H9 (cell line): ENCODE measurements around the gene TBC1D22A. TPM values are rescaled to one million over a fixed set of nuclear protein-coding genes. Genes with fewer than 3 reads are reported as not detected.

ENCODE experiments used
- DNase-seq: peaks from one replicate; pipeline ENCODE4 v3.0.0-alpha.2; 2017
- H2AFZ ChIP-seq: one replicate; pipeline ENCODE4 v1.6.1; 2013; ENCODE audit warnings: mild to moderate bottlenecking, low read length, control low read depth, moderate library complexity
- H2AK5ac ChIP-seq: 2 replicates; pipeline ENCODE4 v1.6.1; 2013; ENCODE audit warnings: low read length, control low read depth, mixed read lengths; ENCODE audit not compliant: insufficient read length
- H2BK120ac ChIP-seq: one replicate; pipeline ENCODE4 v1.6.1; 2013; ENCODE audit warnings: low read depth, mild to moderate bottlenecking, low read length, control low read depth, inconsistent platforms; ENCODE audit not compliant: poor library complexity, severe bottlenecking
- H2BK12ac ChIP-seq: 2 replicates; pipeline ENCODE4 v1.6.1; 2013; ENCODE audit warnings: low read length, control low read depth, mixed read lengths, low read depth; ENCODE audit not compliant: insufficient read length
- H2BK15ac ChIP-seq: 2 replicates; pipeline ENCODE4 v1.6.1; 2013; ENCODE audit warnings: low read depth, low read length, control low read depth
- H2BK20ac ChIP-seq: one replicate; pipeline ENCODE4 v1.6.1; 2013; ENCODE audit warnings: low read depth, mild to moderate bottlenecking, low read length, control low read depth, inconsistent platforms; ENCODE audit not compliant: poor library complexity, severe bottlenecking
- H2BK5ac ChIP-seq: 2 replicates; pipeline ENCODE4 v1.6.1; 2013; ENCODE audit warnings: low read length, control low read depth, mixed read lengths; ENCODE audit not compliant: insufficient read length
- H3K14ac ChIP-seq: 2 replicates; pipeline ENCODE4 v1.6.1; 2013; ENCODE audit warnings: low read length, control low read depth; ENCODE audit not compliant: insufficient read depth
- H3K18ac ChIP-seq: 2 replicates; pipeline ENCODE4 v1.6.1; 2013; ENCODE audit warnings: low read depth, mild to moderate bottlenecking, mixed read lengths, low read length, control low read depth; ENCODE audit not compliant: insufficient read length
- H3K23ac ChIP-seq: 2 replicates; pipeline ENCODE4 v1.6.1; 2013; ENCODE audit warnings: low read length, control low read depth, mixed read lengths, low read depth; ENCODE audit not compliant: insufficient read length
- H3K23me2 ChIP-seq: 2 replicates; pipeline ENCODE4 v1.6.1; 2013; ENCODE audit warnings: low read depth, mild to moderate bottlenecking, mixed read lengths, low read length, control low read depth; ENCODE audit not compliant: insufficient read length, poor library complexity, severe bottlenecking
- H3K27ac ChIP-seq: 2 replicates; pipeline ENCODE4 v1.5.1; 2013; ENCODE audit warnings: low read length, control low read depth, mixed read lengths, low read depth; ENCODE audit not compliant: insufficient read length
- H3K27me3 ChIP-seq: 2 replicates; pipeline ENCODE4 v1.6.1; 2013; ENCODE audit warnings: low read length, control low read depth, inconsistent platforms; ENCODE audit not compliant: insufficient read depth
- H3K4ac ChIP-seq: 2 replicates; pipeline ENCODE4 v1.6.1; 2013; ENCODE audit warnings: low read depth, mild to moderate bottlenecking, control low read depth, inconsistent platforms, low read length, moderate library complexity
- H3K4me1 ChIP-seq: 2 replicates; pipeline ENCODE4 v1.6.1; 2013; ENCODE audit warnings: low read length, control low read depth, inconsistent platforms; ENCODE audit not compliant: insufficient read depth
- H3K4me2 ChIP-seq: 2 replicates; pipeline ENCODE4 v1.6.1; 2013; ENCODE audit warnings: low read length, control low read depth, mixed read lengths; ENCODE audit not compliant: insufficient read length, insufficient read depth
- H3K56ac ChIP-seq: 2 replicates; pipeline ENCODE4 v1.6.1; 2013; ENCODE audit warnings: low read depth, mild to moderate bottlenecking, mixed read lengths, low read length, control low read depth; ENCODE audit not compliant: insufficient read length
- H3K79me1 ChIP-seq: 2 replicates; pipeline ENCODE4 v1.6.1; 2013; ENCODE audit warnings: low read depth, mild to moderate bottlenecking, moderate library complexity, low read length, control low read depth, inconsistent platforms; ENCODE audit not compliant: insufficient read depth, poor library complexity, severe bottlenecking
- H3K79me2 ChIP-seq: 2 replicates; pipeline ENCODE4 v1.6.1; 2013; ENCODE audit warnings: low read length, control low read depth, inconsistent platforms; ENCODE audit not compliant: insufficient read depth
- H3K9ac ChIP-seq: 2 replicates; pipeline ENCODE4 v1.6.1; 2013; ENCODE audit warnings: low read length, control low read depth, mixed read lengths; ENCODE audit not compliant: insufficient read length; ENCODE audit errors: extremely low read depth
- H3K9me3 ChIP-seq: one replicate; pipeline ENCODE4 v1.6.1; 2013; ENCODE audit warnings: low read depth, low read length, inconsistent platforms; ENCODE audit not compliant: control insufficient read depth
- H3T11ph ChIP-seq: one replicate; pipeline ENCODE4 v1.6.1; 2013; ENCODE audit warnings: mild to moderate bottlenecking, low read length, control low read depth, inconsistent platforms
- H4K20me1 ChIP-seq: one replicate; pipeline ENCODE4 v1.6.1; 2013; ENCODE audit not compliant: control insufficient read depth, insufficient read length, insufficient read depth
- H4K5ac ChIP-seq: 2 replicates; pipeline ENCODE4 v1.6.1; 2013; ENCODE audit warnings: low read depth, mild to moderate bottlenecking, mixed read lengths, low read length, control low read depth; ENCODE audit not compliant: insufficient read length
- H4K8ac ChIP-seq: replicated peaks from 2 replicates; pipeline ENCODE4 v1.6.1; 2013; ENCODE audit warnings: low read length, control low read depth, mixed read lengths, low read depth; ENCODE audit not compliant: insufficient read length
- H4K91ac ChIP-seq: 2 replicates; pipeline ENCODE4 v1.6.1; 2013; ENCODE audit warnings: low read depth, mild to moderate bottlenecking, moderate library complexity, mixed read lengths, low read length, control low read depth; ENCODE audit not compliant: insufficient read length
- H3K27ac Mint-ChIP-seq, 3 experiments: 2 replicates in 2 of 3; 3 replicates in 1 of 3; pipeline ENCODE4 v1.8.0; 2020 to 2021; ENCODE audit warnings: mixed read lengths in 3 of 3, mild to moderate bottlenecking in 1 of 3, moderate library complexity in 1 of 3
- H3K27me3 Mint-ChIP-seq: 2 replicates; pipeline ENCODE4 v1.8.0; 2021; ENCODE audit warnings: low read depth, mild to moderate bottlenecking, moderate library complexity, mixed read lengths
- H3K36me3 Mint-ChIP-seq, 3 experiments: 2 replicates in 2 of 3; 3 replicates in 1 of 3; pipeline ENCODE4 v1.8.0; 2020 to 2021; ENCODE audit warnings: low read depth in 3 of 3, mixed read lengths in 3 of 3; ENCODE audit not compliant: insufficient read depth in 1 of 3
- H3K4me1 Mint-ChIP-seq, 2 experiments: 2 replicates each; pipeline ENCODE4 v1.8.0; 2020; ENCODE audit warnings: mixed read lengths in 2 of 2
- H3K4me3 Mint-ChIP-seq, 2 experiments: 2 replicates in 1 of 2; 3 replicates in 1 of 2; pipeline ENCODE4 v1.8.0; 2020 to 2021; ENCODE audit warnings: mild to moderate bottlenecking in 2 of 2, mixed read lengths in 2 of 2, moderate library complexity in 1 of 2
- H3K9me3 Mint-ChIP-seq, 2 experiments: 2 replicates in 1 of 2; 3 replicates in 1 of 2; pipeline ENCODE4 v1.8.0; 2020; ENCODE audit warnings: mild to moderate bottlenecking in 2 of 2, mixed read lengths in 2 of 2, moderate library complexity in 1 of 2
- WGBS: extraction: QIAGEN DNeasy Blood & Tissue Kit; methylation state at CpG from one replicate; pipeline ENCODE4 v1.1.7; 2013; ENCODE audit warnings: missing lambda C conversion rate, low lambda C conversion rate, mixed read lengths; ENCODE audit not compliant: insufficient read length; ENCODE audit errors: extremely low coverage; 5-methylcytosine and 5-hydroxymethylcytosine counted together
- total RNA-seq: library from RNA; stranded (reverse); gene quantifications from 2 replicates; pipeline ENCODE4 v1.2.1, GENCODE V29; 2021
- TF ChIP-seq, protein P1 (sequence below): fragments of 200-600 bp; sonication (generic); conservative IDR thresholded peaks from 3 replicates; pipeline ENCODE4 v1.8.0; 2021; ENCODE audit warnings: antibody characterized with exemption, mild to moderate bottlenecking

Gene TBC1D22A
- total RNA-seq, 1 experiment from 2014 or later: 20.8 TPM

DNA sequence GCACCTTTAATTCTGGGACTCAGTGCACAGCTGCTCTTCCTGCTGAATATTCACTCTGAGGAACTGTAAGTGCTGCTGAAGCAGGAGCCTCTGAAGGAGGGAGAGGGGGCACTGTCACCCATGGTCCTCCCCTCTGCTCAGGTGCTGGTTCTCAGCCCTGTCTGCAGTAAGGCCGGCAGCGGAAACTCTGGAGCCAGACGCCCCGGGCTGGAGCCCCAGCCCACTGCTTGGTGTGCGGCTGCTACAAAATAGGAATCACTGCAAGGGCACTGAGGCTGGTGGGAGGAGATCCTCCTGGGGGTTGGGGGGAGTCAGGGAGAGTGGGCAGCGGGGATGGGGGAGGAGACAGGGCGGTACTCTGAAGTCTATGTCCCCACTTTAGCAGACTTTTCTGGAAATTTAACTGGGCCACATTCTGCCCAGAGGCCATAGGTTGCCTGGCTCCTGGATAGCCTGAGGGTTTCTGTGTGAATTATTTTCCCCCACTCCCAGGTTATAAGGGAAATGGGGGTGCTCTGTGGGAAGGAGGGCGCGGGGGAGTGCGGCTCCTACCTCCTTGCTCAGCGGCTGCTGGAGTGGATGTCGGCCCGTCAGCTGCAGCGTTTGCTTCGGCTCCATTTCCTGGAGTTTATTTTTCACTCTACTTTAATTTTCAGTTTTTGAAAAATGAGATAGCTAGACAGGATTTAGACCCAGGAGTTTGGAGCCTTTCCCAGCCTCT, 33.6 kb downstream of the TBC1D22A start:
- no peak for DNase-seq
- Histone ChIP-seq H2BK5ac (no peak overlapping the region), H4K8ac (no peak overlapping the region), H2BK15ac (no peak overlapping the region), H2AFZ (no peak overlapping the region), H3K23me2 (no peaks in the 10 kb centered on the region), H3K56ac (no peak overlapping the region), H3K23ac (no peak overlapping the region), H3K18ac (no peak overlapping the region), H4K5ac (no peak overlapping the region), H3K27me3 (no peaks in the 10 kb centered on the region), H3K79me1 (no peaks in the 10 kb centered on the region), H3K14ac (no peak overlapping the region), H3K4me1 (no peaks in the 10 kb centered on the region), H3T11ph (no peak overlapping the region), H3K4me2 (no peak overlapping the region), H3K4ac (no peak overlapping the region), H3K27ac (no peak overlapping the region), H4K91ac (no peak overlapping the region), H2BK120ac (no peak overlapping the region), H3K9me3 (no peaks in the 10 kb centered on the region), H3K79me2 (no peaks in the 10 kb centered on the region), H3K9ac (no peak overlapping the region), H2BK20ac (no peak overlapping the region), H4K20me1 (no peaks in the 10 kb centered on the region), H2AK5ac (no peak overlapping the region), H2BK12ac (no peak overlapping the region)
- Mint-ChIP-seq H3K4me3 (no peak overlapping the region), H3K4me1 (peaks cover 6% of the 10 kb centered on the region in 2 experiments; a peak in 3 of 4 replicates), H3K9me3 (no peaks in the 10 kb centered on the region), H3K36me3 (peaks cover 3 to 29% (median 26%) of the 10 kb centered on the region in 3 experiments; a peak in 5 of 7 replicates), H3K27me3 (no peaks in the 10 kb centered on the region; the same call in 1 of the 2 replicates), H3K27ac (no peak overlapping the region)
- TF ChIP-seq, protein P1, sequence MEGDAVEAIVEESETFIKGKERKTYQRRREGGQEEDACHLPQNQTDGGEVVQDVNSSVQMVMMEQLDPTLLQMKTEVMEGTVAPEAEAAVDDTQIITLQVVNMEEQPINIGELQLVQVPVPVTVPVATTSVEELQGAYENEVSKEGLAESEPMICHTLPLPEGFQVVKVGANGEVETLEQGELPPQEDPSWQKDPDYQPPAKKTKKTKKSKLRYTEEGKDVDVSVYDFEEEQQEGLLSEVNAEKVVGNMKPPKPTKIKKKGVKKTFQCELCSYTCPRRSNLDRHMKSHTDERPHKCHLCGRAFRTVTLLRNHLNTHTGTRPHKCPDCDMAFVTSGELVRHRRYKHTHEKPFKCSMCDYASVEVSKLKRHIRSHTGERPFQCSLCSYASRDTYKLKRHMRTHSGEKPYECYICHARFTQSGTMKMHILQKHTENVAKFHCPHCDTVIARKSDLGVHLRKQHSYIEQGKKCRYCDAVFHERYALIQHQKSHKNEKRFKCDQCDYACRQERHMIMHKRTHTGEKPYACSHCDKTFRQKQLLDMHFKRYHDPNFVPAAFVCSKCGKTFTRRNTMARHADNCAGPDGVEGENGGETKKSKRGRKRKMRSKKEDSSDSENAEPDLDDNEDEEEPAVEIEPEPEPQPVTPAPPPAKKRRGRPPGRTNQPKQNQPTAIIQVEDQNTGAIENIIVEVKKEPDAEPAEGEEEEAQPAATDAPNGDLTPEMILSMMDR: no peak
- WGBS: no CpG with 5 or more reads among the region's 15 CpGs
